Epithelial cell of proximal tubule (primary cell): ENCODE data around the gene KLHDC7A. TPM values are rescaled to one million over a fixed set of nuclear protein-coding genes. Genes with fewer than 3 reads are reported as not detected.

ENCODE experiments used
- DNase-seq: peaks from one replicate; pipeline ENCODE4 v3.0.0-alpha.2; 2011; ENCODE audit warnings: low read depth
- H3K4me3 ChIP-seq: 2 replicates; pipeline ENCODE4 v1.5.1; 2011; ENCODE audit warnings: low read depth, mild to moderate bottlenecking, low read length
- total RNA-seq: library from RNA; depleted of rRNA; stranded (reverse); fragments of >200 nt; gene quantifications from 2 replicates; pipeline ENCODE4 v1.2.3, GENCODE V29; 2015
- TF ChIP-seq, protein P1 (sequence below): conservative IDR thresholded peaks from 2 replicates; pipeline ENCODE4 v1.5.1; 2012; ENCODE audit warnings: low read depth, mild to moderate bottlenecking, low read length

The KLHDC7A gene
- total RNA-seq, 1 donor from 2014 or later: 0.98 TPM

DNA sequence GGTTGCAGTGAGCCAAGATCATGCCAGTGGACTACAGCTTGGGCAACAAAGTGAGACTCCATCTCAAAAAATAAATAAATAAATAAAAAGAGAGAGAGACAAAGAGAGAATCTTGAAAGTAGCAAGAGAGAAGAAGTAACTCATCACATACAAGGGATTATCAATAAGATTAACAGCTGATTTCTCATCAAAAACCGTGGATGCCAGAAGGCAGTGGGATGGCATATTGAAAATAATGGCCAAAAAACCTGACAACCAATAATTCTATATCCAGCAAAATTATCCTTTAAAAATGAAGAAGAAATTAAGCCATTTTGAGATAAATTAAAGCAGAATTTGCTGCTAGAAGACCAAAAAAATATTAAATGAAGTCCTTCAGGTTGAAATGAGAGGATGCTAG, 35.7 kb downstream of the KLHDC7A start:
- H3K4me3 ChIP-seq: no peak overlapping the region
- no peak for DNase-seq
- TF ChIP-seq, protein P1, sequence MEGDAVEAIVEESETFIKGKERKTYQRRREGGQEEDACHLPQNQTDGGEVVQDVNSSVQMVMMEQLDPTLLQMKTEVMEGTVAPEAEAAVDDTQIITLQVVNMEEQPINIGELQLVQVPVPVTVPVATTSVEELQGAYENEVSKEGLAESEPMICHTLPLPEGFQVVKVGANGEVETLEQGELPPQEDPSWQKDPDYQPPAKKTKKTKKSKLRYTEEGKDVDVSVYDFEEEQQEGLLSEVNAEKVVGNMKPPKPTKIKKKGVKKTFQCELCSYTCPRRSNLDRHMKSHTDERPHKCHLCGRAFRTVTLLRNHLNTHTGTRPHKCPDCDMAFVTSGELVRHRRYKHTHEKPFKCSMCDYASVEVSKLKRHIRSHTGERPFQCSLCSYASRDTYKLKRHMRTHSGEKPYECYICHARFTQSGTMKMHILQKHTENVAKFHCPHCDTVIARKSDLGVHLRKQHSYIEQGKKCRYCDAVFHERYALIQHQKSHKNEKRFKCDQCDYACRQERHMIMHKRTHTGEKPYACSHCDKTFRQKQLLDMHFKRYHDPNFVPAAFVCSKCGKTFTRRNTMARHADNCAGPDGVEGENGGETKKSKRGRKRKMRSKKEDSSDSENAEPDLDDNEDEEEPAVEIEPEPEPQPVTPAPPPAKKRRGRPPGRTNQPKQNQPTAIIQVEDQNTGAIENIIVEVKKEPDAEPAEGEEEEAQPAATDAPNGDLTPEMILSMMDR: no peak

DNA sequence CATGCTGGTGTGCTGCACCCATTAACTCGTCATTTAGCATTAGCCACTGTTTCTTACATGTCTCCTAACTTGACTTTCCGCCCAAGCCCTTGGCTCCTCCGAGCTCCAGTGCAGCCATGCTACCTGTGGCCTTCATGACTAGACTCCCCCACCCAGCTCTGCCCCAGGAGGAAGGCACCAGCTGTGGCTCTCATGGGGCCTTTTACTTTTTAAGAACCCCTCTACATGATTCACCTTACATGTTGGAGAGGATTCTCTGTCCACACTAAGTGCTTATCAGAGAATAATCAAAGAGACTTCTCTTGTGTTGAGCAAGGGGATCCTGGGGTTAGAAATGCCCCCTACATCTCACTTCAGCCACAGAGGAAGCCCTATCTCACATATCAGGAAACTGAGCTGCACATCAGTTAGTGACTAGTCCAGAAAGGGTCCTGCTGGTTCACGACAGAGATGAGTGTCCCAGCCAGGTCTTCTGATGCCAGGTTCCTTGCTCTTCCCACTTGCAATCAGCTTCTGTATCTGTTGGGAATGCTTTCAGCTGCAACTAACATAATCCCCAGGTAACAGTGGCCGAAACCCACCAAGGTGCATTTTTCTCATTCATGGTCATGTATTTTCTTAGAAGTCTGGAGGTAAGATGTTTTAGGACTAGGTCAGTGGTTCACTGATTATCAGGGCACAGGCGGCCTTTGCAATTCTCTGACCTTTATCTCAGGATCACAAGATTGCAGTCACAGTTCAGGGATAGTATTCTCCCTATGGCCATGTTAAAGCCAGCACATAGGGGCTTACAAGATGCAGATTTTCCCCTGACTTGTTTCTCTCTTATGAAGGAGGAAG, 45.9 kb downstream of the KLHDC7A start:
- no peak for DNase-seq
- H3K4me3 ChIP-seq: no peak overlapping the region
- TF ChIP-seq, protein P1: no peak

DNA sequence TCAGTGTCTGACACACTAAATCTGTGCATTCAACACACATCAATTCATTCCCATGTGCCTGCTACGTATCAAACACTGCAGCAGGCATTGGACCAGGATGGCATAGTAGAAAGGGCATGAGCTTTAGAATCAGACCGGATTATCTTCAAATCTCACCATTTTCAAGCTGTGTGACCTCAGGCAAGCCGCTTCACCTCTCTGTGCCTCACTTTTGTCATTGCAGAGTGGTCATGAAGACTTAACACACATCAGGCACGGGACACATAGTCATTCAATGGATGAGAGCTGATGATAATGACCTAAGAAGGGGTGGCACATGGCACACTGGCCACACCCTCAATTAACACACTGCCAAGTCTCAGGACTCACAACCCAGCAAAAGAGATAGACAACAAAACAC, 46.8 kb downstream of the KLHDC7A start:
- no peak overlapping the region for H3K4me3 ChIP-seq
- TF ChIP-seq, protein P1: no peak
- no peak for DNase-seq

DNA sequence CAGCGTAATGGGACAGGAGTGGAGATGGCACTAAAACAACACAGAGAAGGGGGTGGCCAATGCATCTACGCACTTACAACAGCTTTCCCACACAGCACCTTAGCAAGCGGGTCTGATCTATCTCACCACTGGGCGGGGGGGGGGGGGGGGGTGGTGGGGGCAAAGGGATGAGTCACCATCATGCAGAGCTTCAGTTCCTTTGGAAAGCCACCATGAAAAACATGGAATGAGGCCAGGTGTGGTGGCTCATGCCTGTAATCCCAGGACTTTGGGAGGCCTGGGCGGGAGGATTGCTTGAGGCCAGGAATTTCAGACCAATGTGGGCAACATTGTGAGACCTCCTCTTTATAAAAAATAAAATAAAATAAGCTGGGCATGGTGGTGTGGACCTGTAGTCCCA, 47.2 kb downstream of the KLHDC7A start:
- TF ChIP-seq, protein P1: no peak
- no peak overlapping the region for H3K4me3 ChIP-seq
- DNase-seq: no peak

DNA sequence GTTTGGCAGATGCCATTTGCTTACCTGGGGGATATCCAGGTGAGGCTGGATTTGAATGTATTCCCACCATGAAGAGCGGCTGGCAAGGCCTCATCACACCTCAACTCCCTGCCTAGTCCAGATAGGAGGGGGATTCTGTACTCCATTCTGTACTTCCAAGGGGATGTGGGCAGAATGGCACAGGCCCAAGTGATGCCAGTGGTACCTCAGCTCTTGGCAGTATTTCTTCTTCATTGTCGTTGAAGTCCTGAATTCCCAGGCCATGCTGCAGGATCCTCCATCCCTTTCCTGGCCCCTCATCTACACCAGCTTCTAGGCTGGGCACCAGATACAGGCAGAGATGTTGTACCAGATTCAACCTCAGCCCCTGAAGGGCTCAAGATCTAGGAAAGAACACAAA, 47.9 kb downstream of the KLHDC7A start:
- TF ChIP-seq, protein P1: no peak
- H3K4me3 ChIP-seq: no peak overlapping the region
- DNase-seq: no peak

DNA sequence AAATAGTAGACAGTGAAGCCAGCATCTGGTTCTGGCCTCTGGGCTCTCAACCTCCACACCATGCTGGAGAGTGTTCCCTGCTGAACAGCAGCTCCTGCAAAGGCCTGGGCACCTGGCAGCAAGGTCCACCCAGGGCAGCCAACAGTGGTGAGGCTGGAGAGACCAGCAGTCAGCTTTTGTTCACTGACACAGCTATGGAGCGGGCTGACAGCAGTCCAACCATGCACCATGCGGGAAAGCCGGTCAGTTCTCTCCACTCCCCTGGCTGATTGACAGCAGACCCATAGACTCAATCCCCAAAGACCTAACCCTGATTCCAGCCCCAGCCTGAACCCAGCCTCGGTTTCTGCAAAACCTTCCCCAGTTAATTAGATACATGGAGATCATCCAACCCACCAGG, 49.0 kb downstream of the KLHDC7A start:
- DNase-seq: no peak
- TF ChIP-seq, protein P1: no peak
- no peak overlapping the region for H3K4me3 ChIP-seq
